Measurements from ENCODE around the gene ADA.

DNA sequence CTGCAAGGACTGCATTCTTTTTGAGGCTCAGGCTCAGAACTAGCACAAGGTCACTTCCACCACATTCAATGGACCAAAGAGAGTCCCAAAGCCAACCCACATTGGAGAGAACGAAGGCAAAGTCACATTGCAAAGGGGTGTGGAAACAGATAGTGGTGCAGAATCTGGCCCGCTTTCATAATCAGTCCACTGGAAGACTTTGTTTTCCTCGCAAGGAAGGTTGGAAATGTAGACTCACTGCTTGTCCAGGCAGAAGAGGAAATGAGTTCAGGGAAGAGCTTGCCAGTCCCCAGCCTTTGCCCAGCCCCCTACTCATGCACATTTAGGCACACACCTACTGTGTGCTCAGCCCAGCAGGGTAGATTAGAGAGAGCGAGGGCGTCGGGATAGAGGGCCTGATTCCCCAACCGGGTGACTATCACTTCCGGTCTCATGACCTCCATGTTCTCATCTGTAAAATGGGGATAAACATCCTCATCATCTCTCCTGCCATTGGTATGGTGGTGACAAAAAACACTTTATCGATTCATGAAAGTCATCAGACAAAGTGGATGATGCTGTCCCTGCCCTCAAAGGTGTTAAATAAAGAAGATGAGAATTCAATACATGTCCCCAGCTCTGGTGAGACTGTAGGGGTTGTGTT is 39.4 kb upstream of the ADA start:
- TF ChIP-seq POLR2A (IDR thresholded peaks at IDR 0.05), result no peak
- TF ChIP-seq, protein P1, sequence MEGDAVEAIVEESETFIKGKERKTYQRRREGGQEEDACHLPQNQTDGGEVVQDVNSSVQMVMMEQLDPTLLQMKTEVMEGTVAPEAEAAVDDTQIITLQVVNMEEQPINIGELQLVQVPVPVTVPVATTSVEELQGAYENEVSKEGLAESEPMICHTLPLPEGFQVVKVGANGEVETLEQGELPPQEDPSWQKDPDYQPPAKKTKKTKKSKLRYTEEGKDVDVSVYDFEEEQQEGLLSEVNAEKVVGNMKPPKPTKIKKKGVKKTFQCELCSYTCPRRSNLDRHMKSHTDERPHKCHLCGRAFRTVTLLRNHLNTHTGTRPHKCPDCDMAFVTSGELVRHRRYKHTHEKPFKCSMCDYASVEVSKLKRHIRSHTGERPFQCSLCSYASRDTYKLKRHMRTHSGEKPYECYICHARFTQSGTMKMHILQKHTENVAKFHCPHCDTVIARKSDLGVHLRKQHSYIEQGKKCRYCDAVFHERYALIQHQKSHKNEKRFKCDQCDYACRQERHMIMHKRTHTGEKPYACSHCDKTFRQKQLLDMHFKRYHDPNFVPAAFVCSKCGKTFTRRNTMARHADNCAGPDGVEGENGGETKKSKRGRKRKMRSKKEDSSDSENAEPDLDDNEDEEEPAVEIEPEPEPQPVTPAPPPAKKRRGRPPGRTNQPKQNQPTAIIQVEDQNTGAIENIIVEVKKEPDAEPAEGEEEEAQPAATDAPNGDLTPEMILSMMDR (IDR thresholded peaks at IDR 0.05), result no peak
- no peak for TF ChIP-seq EP300 (IDR thresholded peaks at IDR 0.05)
- no peak for TF ChIP-seq POLR2AphosphoS5 (IDR thresholded peaks at IDR 0.05)
